HG02981 (cell line): ENCODE measurements around the gene DCUN1D1.

Experiments
- ATAC-seq: cut with Tn5 transposase; IDR thresholded peaks from one replicate; pipeline ENCODE4 v1.9.1; 2021; ENCODE audit warnings: mild to moderate bottlenecking, moderate library complexity; ENCODE audit not compliant: unreplicated experiment

DCUN1D1 gene

DNA sequence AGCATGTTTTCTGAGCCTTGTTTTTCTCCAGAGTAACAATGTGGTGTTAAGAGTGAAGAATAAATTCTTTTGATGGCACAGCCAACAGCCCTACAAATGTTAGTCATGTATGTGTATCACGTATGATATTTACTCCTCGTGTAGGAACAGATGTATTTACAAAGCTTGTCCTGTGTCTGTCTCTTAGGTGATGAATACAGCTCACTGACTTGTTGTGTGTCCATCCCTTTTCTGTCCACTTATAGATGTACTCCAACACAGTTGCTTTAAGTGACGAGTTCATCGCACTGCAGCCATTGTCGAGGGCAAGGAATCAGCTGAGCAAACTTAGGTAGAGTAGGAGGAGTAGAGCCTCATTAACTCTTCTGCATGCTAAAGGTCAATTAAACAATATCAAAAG, 78.1 kb downstream of the DCUN1D1 start:
- no peak for ATAC-seq

DNA sequence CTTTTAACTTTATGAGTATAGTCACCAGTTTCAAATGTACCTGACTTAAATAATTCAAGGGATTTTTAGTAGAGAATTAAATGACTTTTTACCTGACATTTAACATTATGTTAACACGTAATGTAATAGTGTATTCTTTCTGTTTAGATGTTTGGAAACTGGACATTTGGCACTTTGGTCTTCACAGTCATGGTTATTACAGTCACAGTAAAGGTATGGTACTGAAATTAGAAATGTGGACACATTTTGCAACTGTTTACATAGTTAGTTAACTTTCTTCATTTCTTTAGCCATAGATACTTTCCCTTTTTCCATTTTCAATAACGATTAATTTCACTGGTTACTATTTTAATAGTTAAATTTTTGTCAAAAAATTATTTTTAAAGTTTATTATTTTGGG, 83.8 kb downstream of the DCUN1D1 start:
- no peak for ATAC-seq

- no peak for ATAC-seq
Observed at GRCh38 chr3:182895513-182896112, 84.7 kb downstream of the DCUN1D1 start.

DNA sequence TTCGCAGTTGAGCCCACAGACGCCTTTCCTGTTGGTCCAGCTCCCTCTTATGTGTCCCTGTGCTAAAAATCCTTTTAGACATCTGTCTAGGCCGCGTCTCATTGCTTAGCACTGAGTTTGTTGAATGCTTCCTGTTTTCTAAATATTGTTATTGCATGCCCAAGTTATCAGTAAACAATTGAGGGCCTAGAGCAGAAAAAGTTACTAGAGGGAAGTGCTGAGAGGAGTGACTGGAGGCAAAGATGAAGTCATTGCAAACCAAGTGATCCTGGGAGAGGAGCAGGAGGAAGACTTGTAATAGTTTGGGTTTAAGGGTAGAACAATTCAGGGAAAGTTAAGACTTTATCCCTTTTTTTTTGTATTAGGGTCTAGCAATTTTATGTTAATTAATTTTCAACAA, 88.1 kb downstream of the DCUN1D1 start:
- ATAC-seq = no peak

GRCh38 chr3:182891364-182891763, 89.0 kb downstream of the DCUN1D1 start:
- no peak for ATAC-seq

DNA sequence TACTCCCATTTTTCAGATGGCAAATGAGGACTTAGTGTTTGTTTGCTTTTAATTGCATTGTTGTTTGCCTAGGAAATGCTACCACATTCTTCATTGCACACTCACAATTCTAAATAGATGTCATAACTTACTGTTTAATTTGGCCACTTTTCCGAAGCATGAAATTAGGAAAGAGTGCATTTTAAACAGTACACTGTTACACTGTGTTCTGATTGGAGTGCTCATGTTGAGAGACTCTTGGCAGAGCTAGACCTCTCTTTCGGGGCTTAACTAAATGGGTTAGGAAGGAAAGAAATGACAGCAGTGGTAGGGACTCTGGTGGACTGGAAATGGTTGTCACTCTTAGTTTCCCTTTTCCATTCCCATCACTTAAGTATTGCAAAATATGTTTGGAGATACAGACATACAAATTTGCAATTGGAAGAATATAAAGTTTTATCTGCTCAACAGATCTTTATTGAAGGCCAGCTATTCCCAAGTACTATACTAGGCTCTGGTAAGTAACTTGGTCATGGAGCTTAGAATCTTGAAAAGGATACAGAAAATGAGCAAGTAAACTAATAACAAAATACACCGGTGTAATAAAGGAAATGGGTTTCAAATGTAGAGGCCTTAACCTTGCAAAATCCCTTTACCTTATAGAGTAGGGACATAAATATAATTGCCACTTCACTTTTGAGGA, 90.2 kb downstream of the DCUN1D1 start:
- no peak for ATAC-seq
